HG02840 (cell line): ENCODE measurements around the gene ICE1.
A peak's percentile ranks its signal among the peaks of the same experiment; 100 is the strongest.
"Not testable (repeated sequence)": the region's sequence is repeated elsewhere in the genome, so short reads cannot be mapped to it uniquely, and the experiment has no call there.

Experiments used
- ATAC-seq: cut with Tn5 transposase; IDR thresholded peaks from one replicate; pipeline ENCODE4 v1.9.1; 2021; ENCODE audit warnings: mild to moderate bottlenecking, moderate library complexity, moderate number of reproducible peaks; ENCODE audit not compliant: unreplicated experiment, low FRiP score

Gene ICE1

GRCh38 chr5:5401095-5401494 lies 21.4 kb upstream of the ICE1 start:
- no peak for ATAC-seq

- ATAC-seq, result no peak
These were observed 18.7 kb upstream of the ICE1 start for GRCh38 chr5:5403741-5404140.

DNA sequence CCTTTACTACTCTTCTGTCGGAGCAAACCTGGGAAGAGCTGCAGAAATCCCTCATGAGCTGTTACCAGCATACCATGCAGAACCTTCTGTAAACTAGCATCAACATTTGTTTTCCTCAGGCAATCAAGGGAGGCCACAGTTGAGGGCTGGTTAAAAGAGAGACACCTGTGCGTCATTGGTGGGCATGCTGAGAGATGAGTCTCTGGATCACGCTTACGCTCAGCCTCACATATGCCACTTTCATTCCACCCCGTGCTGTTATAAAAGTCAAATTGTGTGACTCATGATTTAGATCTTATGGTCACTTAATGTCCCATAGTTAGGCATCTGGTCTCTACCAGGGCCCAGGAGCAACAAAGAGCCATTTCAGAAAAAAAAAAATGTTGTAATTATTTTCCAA lies 18.1 kb upstream of the ICE1 start:
- ATAC-seq, result no peak

DNA sequence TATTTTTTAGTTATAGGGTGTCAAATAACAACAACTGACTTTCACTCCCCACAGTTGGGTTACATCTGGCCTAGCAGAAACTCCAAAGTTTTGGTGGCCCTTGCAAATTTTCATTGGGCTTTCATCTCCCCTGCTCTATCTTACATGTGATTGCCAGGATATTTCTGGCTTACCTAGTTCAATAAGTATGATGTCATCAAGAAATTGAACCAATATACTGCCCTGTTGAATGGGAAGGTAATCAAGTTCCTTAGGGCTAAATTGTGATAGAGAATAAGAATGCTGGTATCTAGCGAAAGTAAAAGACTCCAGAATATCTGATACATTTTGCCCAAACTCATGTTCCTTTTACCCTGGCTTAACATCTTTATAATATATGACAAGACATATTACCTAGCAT lies 17.0 kb upstream of the ICE1 start:
- ATAC-seq, result no peak

GRCh38 chr5:5407924-5408323 lies 14.6 kb upstream of the ICE1 start:
- ATAC-seq, result no peak

DNA sequence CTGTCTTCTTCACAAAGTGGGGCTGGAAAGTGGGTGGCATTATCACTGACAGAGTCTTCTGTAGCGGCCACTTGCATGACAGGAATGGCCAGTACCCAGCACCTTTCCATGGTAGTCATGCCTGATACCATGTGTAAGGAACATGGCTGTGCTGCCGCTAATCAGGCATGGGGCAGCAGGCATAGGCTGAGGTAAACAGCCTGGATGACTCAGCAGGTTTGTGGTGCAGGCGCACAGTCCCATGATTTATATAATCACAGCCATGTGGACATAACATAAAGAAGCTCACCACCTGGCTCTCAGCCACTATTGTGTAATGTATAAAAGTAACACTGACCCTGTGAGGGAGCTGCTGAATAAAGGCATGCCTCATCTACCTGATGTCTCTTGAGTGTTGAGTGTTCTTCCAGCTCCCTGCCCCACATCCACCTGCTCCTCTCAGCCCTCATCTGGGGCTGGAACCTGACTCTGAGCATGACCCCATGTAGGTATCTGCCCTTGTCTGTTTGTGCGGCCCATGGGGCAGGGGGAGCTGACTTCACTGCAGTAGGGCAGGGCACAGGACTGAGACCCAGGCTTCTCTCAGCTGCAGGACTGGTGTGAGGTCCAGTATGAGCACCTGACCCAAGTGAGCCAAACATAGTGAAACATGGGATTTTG lies 13.2 kb upstream of the ICE1 start:
- no peak for ATAC-seq

DNA sequence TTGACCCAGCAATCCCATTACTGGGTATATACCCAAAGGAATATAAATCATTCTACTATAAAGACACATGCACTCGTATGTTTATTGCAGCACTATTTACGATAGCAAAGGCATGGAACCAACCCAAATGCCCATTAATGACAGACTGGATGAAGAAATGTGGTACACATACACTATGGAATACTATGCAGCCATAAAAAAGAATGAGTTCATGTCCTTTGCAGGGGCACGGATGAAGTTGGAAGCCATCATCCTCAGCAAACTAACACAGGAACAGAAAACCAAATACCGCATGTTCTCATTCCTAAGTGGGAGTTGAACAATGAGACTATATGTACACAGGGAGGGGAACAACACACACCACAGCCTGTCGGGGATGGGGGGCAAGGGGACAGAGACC lies 8.6 kb upstream of the ICE1 start:
- ATAC-seq, result not testable (repeated sequence)

GRCh38 chr5:5414999-5415398 lies 7.5 kb upstream of the ICE1 start:
- ATAC-seq, result no peak

GRCh38 chr5:5416733-5417132 lies 5.7 kb upstream of the ICE1 start:
- no peak for ATAC-seq

- no peak for ATAC-seq
These were observed 4.5 kb upstream of the ICE1 start for GRCh38 chr5:5418006-5418405.

- no peak for ATAC-seq
These were observed 3.7 kb upstream of the ICE1 start for GRCh38 chr5:5418764-5419163.

DNA sequence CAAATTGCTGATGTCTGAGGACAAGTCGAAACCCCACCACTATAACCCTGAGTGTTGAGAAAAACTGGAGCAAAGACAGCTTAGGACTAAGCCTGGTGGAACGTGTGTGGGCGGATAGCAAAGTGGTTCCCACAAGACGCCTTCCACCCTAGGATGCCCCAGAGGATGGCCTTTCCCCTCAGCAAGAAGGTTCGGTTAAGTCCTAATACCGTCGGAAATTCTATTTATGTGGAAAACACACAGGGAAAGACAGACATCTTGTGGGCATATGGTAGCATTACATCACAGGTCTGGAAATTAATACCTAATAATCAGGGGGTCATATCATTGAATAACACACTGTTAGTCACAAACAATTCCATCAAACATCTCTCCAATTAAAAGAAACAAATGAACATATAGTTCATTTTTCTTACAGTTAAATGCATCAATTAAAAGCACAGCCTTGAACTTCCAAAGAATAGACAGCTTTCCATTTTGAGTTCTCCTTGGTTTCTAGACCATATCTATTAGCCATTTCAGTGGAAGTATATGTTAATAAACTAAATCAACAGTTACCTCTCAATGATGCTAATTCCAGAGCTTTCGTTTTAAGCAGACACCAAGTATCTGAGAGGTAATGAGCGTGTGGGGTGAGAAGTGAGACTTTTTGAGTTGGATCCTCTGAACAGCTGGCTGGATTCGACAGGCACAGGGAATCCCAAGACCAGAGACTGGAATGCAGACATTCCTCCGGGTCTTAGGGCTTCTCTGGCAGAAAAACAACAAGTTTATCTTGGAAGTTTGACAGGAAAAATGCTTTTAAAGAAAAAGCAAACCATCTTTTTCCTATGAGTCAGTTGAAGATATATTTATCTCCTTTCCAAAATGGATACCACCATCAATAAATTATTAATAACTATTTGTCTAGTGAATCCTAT lies 2.9 kb upstream of the ICE1 start:
- no peak for ATAC-seq

GRCh38 chr5:5420251-5420650 lies 2.2 kb upstream of the ICE1 start:
- no peak for ATAC-seq

DNA sequence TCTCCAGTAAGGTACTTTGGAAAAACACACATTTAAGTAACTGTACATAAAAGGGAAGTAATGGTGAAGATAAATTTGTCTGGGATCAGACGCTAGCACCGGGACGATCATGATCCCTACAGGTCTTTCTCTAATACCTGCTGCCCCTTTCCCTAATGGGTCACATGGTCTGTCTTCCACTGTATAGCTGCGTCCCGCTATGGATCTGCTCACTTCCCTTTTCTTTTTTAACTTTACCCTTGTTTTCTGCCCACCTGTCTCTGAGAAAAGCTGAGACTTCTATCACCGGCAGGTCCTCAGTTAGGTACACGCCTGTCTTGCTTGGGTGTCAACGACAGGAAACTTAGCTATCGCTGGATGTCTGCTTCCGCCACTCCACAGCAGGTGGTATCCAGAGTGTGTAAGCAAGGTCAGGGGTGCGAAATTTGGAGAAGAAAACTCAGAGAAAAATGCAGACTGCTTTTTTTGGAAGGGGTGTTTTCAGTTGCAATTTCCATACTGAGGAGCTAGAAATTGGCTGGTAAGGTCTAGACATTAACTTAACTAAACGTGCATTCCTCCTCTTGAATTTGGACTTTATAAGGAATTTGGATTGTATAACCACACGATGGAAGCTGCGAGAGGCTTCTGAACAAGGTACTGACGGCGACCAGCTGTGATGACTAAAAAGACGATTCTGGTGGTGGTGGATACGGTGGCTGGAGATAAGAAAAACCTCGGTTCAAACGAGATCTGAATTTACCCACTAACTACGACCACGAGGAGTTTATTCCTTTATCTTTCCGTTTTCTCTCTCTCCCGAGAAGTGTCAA lies 1.1 kb upstream of the ICE1 start:
- peak; percentile 1 for ATAC-seq

DNA sequence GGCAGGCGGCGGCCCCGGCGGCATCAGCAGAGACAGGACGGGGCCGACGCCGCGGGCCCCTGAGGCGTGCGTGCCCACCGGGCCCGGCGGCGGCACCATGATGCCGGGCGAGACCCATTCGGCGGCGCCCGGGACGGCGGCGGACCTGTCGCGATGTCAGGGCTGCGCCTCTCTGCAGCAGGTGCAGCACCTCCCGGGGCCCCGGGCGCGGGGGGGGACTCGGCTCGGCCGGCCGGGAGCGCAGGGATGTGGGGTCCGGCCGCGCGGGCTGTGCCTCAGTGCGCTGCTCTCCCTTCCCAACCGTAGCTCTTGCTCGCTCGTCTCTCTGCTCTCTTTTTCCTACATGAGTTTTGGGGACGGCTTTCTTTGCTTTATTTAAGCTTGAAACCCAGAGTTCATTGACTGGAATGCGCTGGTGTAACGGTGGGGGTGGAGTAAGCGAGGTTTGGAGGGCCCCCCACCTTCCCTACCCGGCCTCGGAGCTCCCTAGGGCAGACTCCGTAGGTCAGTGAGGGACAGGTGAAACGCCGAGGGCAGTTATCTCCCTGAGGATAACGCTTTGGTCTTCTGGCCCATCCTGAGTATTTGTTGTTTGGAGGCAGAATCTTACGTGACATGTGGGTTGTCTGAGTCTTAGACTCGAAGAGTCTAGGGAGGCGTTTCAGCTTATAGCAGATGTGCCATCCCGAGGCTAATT lies 490 bp downstream of the ICE1 start:
- peak; percentile 14 for ATAC-seq

- no peak for ATAC-seq
These were observed 1.1 kb downstream of the ICE1 start for GRCh38 chr5:5423586-5423985.

DNA sequence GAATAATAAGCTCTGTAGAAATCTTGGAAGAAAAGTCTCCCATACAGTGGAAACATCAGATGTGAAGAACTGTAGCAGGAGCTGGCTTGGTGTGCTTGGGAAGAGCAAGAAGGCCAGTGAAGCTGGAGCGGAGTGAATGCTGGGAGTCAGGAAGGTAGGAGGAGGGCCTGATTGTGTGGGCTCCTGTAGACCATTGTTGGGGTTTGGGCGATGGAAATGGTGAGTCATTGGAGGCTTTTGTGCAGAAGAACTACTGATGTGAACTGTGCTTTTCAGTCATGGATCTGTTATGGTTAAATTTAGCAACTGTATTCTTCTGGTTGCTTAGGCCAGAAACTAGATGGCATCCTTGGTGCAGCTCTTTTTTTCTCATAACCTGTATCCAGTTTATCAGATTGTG lies 2.3 kb downstream of the ICE1 start:
- ATAC-seq, result no peak

- ATAC-seq, result no peak
These were observed 7.7 kb downstream of the ICE1 start for GRCh38 chr5:5430136-5430535.

- no peak for ATAC-seq
These were observed 9.7 kb downstream of the ICE1 start for GRCh38 chr5:5432020-5432707.

GRCh38 chr5:5436203-5436760 lies 13.8 kb downstream of the ICE1 start:
- no peak for ATAC-seq
